GM12878 (cell line): Measurements from ENCODE around the gene TEX264. TPM values are rescaled to one million over a fixed set of nuclear protein-coding genes. Genes with fewer than 3 reads are reported as not detected.

Experiments used
- ATAC-seq: fragments of 200-7000 bp; cut with Tn5 transposase; 3 replicates; pipeline ENCODE4 v1.9.1; 2020; ENCODE audit warnings: mild to moderate bottlenecking, moderate library complexity
- BruUV-seq: library from RNA; stranded (reverse); fragments of 400-500 nt; replicated peaks from 2 replicates; lab custom pipeline; 2021; lab: Mats Ljungman, UMichigan
- CTCF ChIA-PET: fragments of 300-600 bp; sonication (Branson Sonifier 250); formaldehyde crosslinking; extraction: SDS; loops from one replicate; lab custom pipeline; 2021; ENCODE audit warnings: inconsistent platforms; lab: Yijun Ruan, JAX
- POLR2A ChIA-PET: fragments of 350-600 bp; formaldehyde crosslinking; extraction: SDS; loops from one replicate; lab custom pipeline; 2021; ENCODE audit warnings: inconsistent platforms; lab: Charles Lee
- RAD21 ChIA-PET: fragments of 300-600 bp; sonication (Branson Sonifier 250); formaldehyde crosslinking; loops from one replicate; lab custom pipeline; 2023; ENCODE audit warnings: antibody characterized with exemption; ENCODE audit not compliant: unreplicated experiment; lab: Charles Lee
- SMC1A ChIA-PET: fragments of 300-600 bp; sonication (Branson Sonifier 250); formaldehyde crosslinking; loops from one replicate; lab custom pipeline; 2023; ENCODE audit not compliant: unreplicated experiment, uncharacterized antibody; lab: Charles Lee
- DNase-seq: peaks from one replicate; pipeline ENCODE4 v3.0.0-alpha.2; 2011; ENCODE audit warnings: low read depth, low spot score
- FAIRE-seq: peaks from 3 replicates; lab custom pipeline; 2011; peaks lifted over from hg19 to GRCh38; lab: Jason Lieb, UNC
- H2AFZ ChIP-seq: 2 replicates; pipeline ENCODE4 v1.6.0; 2011; ENCODE audit warnings: low read depth, low read length, control low read depth; ENCODE audit not compliant: control insufficient read depth
- H3K27ac ChIP-seq: 2 replicates; pipeline ENCODE4 v1.5.1; 2011; ENCODE audit warnings: control low read depth; ENCODE audit not compliant: control insufficient read depth, insufficient read depth
- H3K27me3 ChIP-seq, 2 experiments: replicated peaks in 1 of 2; 2 replicates each; pipeline versions ENCODE4 v1.6.0 to v1.6.1; 2011; ENCODE audit warnings: low read length in 1 of 2; ENCODE audit not compliant: control insufficient read depth in 2 of 2, insufficient read depth in 2 of 2
- H3K36me3 ChIP-seq, 2 experiments: 2 replicates each; pipeline ENCODE4 v1.5.1; 2011; ENCODE audit warnings: low read length in 1 of 2; ENCODE audit not compliant: control insufficient read depth in 2 of 2, insufficient read depth in 2 of 2
- H3K4me1 ChIP-seq: 2 replicates; pipeline ENCODE4 v1.6.1; 2011; ENCODE audit warnings: mild to moderate bottlenecking, low read length, moderate library complexity, mixed read lengths; ENCODE audit not compliant: control insufficient read depth, insufficient read depth
- H3K4me2 ChIP-seq: 2 replicates; pipeline ENCODE4 v1.6.0; 2011; ENCODE audit warnings: control low read depth; ENCODE audit not compliant: control insufficient read depth, insufficient read depth
- H3K4me3 ChIP-seq: fragments of 200-600 bp; sonication (generic); 2 replicates; pipeline ENCODE4 v1.5.1; 2016
- H3K79me2 ChIP-seq: 2 replicates; pipeline ENCODE4 v1.6.0; 2011; ENCODE audit warnings: low read length; ENCODE audit not compliant: control insufficient read depth, insufficient read depth
- H3K9ac ChIP-seq: 2 replicates; pipeline ENCODE4 v1.8.0; 2011; ENCODE audit warnings: low read length, control low read depth, mixed read lengths; ENCODE audit not compliant: control insufficient read depth, insufficient read depth
- H3K9me3 ChIP-seq: replicated peaks from 3 replicates; pipeline ENCODE4 v1.5.1; 2011; ENCODE audit warnings: mild to moderate bottlenecking, low read length; ENCODE audit not compliant: control insufficient read depth, insufficient read depth
- H4K20me1 ChIP-seq: 2 replicates; pipeline ENCODE4 v1.6.0; 2011; ENCODE audit not compliant: control insufficient read depth, insufficient read depth
- BRCA1 ChIP-seq: IDR thresholded peaks from 2 replicates; pipeline ENCODE4 v1.6.1; 2011; ENCODE audit warnings: low read depth, low read length, improper control_type of control experiment
- MYB ChIP-seq: fragments of 150-350 bp; IDR thresholded peaks from 2 replicates; pipeline ENCODE4 v1.6.1; 2014; ENCODE audit warnings: mild to moderate bottlenecking, low read depth, low read length, borderline replicate concordance
- PKNOX1 ChIP-seq: fragments of 450-650 bp; IDR thresholded peaks from 2 replicates; pipeline ENCODE4 v1.6.1; 2016; ENCODE audit warnings: mild to moderate bottlenecking
- RELB ChIP-seq: fragments of 450-650 bp; IDR thresholded peaks from 2 replicates; pipeline ENCODE4 v1.6.1; 2017; ENCODE audit warnings: low read depth, mild to moderate bottlenecking, moderate library complexity
- TAF1 ChIP-seq: IDR thresholded peaks from 2 replicates; pipeline ENCODE4 v1.6.1; 2011; ENCODE audit warnings: mild to moderate bottlenecking, low read depth, low read length, borderline replicate concordance
- ZNF592 ChIP-seq: fragments of 450-650 bp; IDR thresholded peaks from 2 replicates; pipeline ENCODE4 v1.6.1; 2017; ENCODE audit warnings: mild to moderate bottlenecking, moderate library complexity
- WGBS: methylation state at CpG from one replicate; pipeline ENCODE4 v1.1.6; 2016; ENCODE audit warnings: low lambda C conversion rate; ENCODE audit not compliant: insufficient replicate concordance, insufficient coverage; ENCODE audit errors: missing lambda C conversion rate; 5-methylcytosine and 5-hydroxymethylcytosine counted together
- in situ Hi-C: fragments of 300-500 bp; cut with MboI; formaldehyde crosslinking; loops from 9 replicates; pipeline ENCODE4 v1.14.3; 2018; ENCODE audit warnings: mixed read lengths
- intact Hi-C: fragments of 100-400 bp; cut with micrococcal nuclease; formaldehyde crosslinking; loops from one replicate; pipeline ENCODE4 v1.14.2; 2022; ENCODE audit not compliant: unreplicated experiment
- polyA plus RNA-seq, 11 experiments: library from polyadenylated mRNA; depleted of rRNA in 4 of 11; unstranded in 6 of 11; stranded (reverse) in 5 of 11; fragments of >200 nt; fragmentation: Nextera tagmentation in 4 of 11; fragmentation: Illumina TruSeq in 1 of 11; extraction: Ambion mirVana in 4 of 11; extraction: Trizol in 1 of 11; gene quantifications; 1 replicate in 1 of 11; 2 replicates in 10 of 11; pipeline versions ENCODE4 v1.2.1 to v1.2.3, GENCODE V29; 2011 to 2016; ENCODE audit warnings: inconsistent platforms in 2 of 11, missing spikeins in 2 of 11, low read depth in 1 of 11
- total RNA-seq, 4 experiments: library from RNA; depleted of rRNA in 3 of 4; stranded (reverse); fragments of >200 nt in 3 of 4; fragmentation: Illumina TruSeq in 1 of 4; extraction: Trizol in 1 of 4; gene quantifications; 2 replicates each; pipeline versions ENCODE4 v1.2.1 to v1.2.3, GENCODE V29; 2013 to 2021
- TF ChIP-seq, protein P1 (sequence below): fragments of 450-650 bp; IDR thresholded peaks from 2 replicates; pipeline ENCODE4 v1.6.1; 2017; ENCODE audit warnings: mild to moderate bottlenecking, low read depth, inconsistent platforms; ENCODE audit not compliant: poor library complexity, severe bottlenecking

Gene TEX264
- total and polyA plus RNA-seq, 10 of the 15 experiments (the other 5 are each of a cell fraction or from before 2014, with no cell fraction given): 3.6 to 63.0 (median 52.4) TPM

GRCh38 chr3:51702156-51702555 lies 31.1 kb downstream of the TEX264 start:
- peaks cover 3 to 30% of the 10 kb centered on the region in 2 experiments; a peak in 3 of 4 replicates for H3K36me3 ChIP-seq
- TF ChIP-seq BRCA1 (no peak), TAF1 (no peak), ZNF592 (no peak), RELB (no peak), PKNOX1 (no peak), MYB (no peak)
- TF ChIP-seq, protein P1, sequence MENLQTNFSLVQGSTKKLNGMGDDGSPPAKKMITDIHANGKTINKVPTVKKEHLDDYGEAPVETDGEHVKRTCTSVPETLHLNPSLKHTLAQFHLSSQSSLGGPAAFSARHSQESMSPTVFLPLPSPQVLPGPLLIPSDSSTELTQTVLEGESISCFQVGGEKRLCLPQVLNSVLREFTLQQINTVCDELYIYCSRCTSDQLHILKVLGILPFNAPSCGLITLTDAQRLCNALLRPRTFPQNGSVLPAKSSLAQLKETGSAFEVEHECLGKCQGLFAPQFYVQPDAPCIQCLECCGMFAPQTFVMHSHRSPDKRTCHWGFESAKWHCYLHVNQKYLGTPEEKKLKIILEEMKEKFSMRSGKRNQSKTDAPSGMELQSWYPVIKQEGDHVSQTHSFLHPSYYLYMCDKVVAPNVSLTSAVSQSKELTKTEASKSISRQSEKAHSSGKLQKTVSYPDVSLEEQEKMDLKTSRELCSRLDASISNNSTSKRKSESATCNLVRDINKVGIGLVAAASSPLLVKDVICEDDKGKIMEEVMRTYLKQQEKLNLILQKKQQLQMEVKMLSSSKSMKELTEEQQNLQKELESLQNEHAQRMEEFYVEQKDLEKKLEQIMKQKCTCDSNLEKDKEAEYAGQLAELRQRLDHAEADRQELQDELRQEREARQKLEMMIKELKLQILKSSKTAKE: no peak
- WGBS: 100% methylated on average over 2 of the region's 2 CpGs
- SMC1A ChIA-PET: no interaction called here
- no peak overlapping the region for H3K9ac ChIP-seq
- intact Hi-C loops (no loop called here), in situ Hi-C loops (no loop called here)
- RAD21 ChIA-PET: no interaction called here
- DNase-seq (no peak), ATAC-seq (no peak), FAIRE-seq (no peak)
- H2AFZ ChIP-seq: no peak overlapping the region
- H4K20me1 ChIP-seq: no peaks in the 10 kb centered on the region
- CTCF ChIA-PET: interaction anchor here (0.8 kb wide), 1 partner anchor 20 kb away, joined by 3 read pairs; no protein-coding TSS in a partner anchor
- no peaks in the 10 kb centered on the region for H3K4me1 ChIP-seq
- H3K9me3 ChIP-seq: no peaks in the 10 kb centered on the region
- no peak overlapping the region for H3K4me3 ChIP-seq
- no peaks in the 10 kb centered on the region for H3K27me3 ChIP-seq
- H3K27ac ChIP-seq: no peak overlapping the region
- no peak overlapping the region for H3K4me2 ChIP-seq
- no TSS peak for BruUV-seq
- no peaks in the 10 kb centered on the region for H3K79me2 ChIP-seq
- POLR2A ChIA-PET: interaction anchor here (1.3 kb wide), 1 partner anchor 12 kb away, joined by 3 read pairs; no protein-coding TSS in a partner anchor
